MV-4-11 (cell line): Measurements from ENCODE around the gene EFCC1.
"Not testable (repeated sequence)": the region's sequence is repeated elsewhere in the genome, so short reads cannot be mapped to it uniquely, and the experiment has no call there.

Experiments
- DNase-seq: peaks from one replicate; lab custom pipeline; 2025; lab: John Stamatoyannopoulos, UW

Gene EFCC1

DNA sequence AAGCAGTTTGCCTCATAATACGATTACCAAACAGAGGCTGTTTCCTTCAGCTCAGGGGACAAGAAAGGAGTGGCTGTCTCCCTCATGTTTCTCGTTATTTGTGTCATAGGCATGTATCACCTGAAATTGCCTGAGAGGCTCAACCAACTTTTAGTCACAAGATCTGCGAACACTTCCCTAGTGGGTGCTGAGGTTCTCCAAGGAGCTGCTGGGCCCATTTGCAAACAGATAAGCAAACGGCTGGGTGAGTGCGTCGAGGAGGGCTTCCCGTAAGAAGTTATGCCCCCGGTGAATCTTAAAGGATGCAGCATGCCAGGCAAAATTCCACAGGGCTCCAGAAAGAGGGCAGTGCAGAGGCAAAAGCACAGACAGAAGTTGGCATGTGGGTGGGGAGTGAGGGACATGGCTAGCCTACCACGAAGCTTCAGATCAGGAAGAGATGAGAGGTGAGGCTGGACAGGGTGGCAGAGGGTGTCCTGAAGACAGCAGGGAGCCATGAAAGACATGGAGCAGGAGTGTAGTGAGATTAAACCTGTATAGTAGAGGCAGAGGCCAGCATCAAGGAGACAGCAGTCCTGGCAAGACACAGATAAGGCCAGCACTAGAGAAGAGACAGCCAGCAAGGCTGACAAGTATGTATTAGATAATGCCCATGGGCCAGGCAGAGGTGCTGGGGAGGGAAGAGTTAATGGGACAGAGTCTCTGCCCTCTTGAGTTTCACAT lies 55.5 kb downstream of the EFCC1 start:
- no peak for DNase-seq

DNA sequence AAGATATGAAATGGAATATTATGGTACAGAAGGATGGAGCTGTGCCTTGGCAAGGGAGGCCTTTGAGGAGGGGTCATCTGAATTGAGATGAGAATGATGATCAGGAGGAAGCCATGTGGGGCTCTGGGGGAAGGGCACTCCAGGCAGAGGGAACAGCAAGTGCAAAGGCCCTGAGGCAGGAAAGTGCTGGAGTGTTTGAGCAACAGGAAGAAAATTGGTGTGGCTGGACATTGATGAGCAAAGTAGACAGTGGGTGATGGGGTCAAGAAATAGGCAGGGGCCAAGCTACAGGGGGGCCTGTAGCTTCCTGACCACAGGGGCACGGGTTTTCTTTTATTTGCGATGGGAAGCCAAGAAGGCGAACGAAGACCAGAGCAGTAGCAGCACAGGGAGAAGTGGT lies 56.1 kb downstream of the EFCC1 start:
- no peak for DNase-seq

- no peak for DNase-seq
These were observed 57.5 kb downstream of the EFCC1 start for GRCh38 chr3:129058441-129059200.

DNA sequence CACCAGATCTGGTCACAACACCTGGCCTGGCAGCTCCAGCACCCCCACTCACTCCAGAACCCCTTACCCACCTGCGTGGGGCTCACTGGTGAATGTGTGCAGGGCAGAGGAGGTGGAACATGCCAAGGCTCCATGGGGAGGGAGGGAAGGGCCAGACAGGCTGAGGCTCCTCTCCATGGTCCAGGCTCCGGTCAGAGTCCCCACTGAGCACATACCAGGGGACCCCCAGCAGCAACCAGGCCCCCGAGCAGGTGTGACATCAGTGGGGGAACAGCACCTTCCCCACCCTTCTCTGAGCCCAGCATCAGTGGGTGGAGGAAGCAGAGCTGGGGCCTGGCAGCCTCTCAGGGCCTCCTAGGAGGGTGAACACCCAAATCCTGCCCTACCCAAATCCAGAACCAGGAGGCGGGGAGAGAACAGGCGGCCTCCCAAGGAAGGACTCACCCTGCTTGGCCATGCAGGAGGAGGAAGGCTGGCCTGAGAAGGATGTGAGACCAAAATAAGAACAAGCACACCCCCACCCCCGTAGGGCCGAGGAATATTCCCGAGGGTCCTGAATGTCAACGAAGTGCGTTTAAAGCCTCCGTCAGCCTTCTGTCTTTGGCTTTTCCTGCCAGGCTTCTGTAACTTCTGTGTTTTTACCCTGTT lies 58.3 kb downstream of the EFCC1 start:
- no peak for DNase-seq

DNA sequence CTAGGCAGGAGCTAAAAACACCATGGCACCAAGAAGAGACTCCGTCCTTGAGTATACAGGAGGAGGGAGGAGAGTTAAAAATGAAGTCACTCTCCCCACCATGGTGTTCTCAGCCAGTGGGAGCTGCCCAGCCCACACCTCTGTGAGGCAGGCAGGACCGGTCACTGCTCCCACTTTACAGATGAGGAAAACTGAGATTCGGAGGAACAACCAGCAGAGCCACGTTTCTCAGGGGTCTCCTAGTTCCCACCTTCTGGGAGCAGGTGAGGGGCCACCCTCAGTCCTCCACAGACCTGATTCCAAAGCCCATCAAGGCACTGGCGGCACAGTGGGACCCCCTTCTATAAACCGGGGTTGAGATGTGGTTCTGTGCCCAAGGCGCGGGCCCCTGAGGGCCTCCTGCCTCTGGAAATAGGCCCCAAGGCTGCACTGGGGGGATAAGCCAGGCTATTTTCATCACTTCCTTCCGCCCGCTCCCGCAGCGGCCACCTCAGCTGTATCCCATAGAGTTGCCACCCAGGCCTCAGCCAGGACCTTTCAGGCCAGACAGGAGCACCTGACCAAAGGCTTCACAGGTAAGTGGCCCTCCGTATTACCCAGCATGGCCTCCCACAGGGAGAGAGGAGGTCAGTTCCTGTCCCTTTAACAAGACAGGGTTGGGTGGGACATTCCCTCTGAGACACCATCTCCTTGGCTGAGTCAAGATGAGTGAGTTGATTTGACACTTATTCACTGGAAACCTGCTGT lies 59.3 kb downstream of the EFCC1 start, which contains the start of gene GP9:
GP9 (plus strand) TSS at position 504 of the 747 bp plus-strand sequence. CDS start 961 bp downstream, outside the sequence.
- peak; percentile 11 for DNase-seq

- DNase-seq: no peak
These were observed 60.2 kb downstream of the EFCC1 start for GRCh38 chr3:129061023-129061887.

GRCh38 chr3:129061888-129062834 lies 61.1 kb downstream of the EFCC1 start:
- no peak for DNase-seq

DNA sequence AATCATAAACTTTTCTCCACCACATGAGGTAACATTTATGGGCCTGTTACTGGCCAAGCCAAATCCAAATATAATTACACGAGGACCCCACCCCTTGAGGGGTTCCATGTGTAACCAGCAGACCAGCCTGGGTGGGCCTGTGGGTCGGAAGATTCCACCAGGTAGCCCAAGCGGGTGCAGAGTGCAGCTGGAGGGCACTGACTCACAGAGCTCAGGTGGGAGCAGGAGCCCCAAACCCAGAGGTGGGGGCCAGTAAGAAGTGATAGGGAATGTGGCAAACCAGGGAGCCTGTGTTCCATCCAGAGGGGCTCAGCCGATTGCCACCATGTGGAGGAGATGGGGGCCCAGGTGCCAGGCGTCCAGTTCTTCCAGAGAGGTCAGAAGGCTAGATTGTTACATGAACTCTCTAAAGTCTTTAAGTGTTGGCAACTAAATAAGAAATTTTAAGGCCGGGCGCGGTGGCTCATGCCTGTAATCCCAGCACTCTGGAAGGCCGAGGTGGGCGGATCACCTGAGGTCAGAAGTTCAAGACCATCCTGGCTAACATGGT lies 62.1 kb downstream of the EFCC1 start:
- DNase-seq: no peak

- no peak for DNase-seq
These were observed 62.9 kb downstream of the EFCC1 start for GRCh38 chr3:129063841-129064482.

DNA sequence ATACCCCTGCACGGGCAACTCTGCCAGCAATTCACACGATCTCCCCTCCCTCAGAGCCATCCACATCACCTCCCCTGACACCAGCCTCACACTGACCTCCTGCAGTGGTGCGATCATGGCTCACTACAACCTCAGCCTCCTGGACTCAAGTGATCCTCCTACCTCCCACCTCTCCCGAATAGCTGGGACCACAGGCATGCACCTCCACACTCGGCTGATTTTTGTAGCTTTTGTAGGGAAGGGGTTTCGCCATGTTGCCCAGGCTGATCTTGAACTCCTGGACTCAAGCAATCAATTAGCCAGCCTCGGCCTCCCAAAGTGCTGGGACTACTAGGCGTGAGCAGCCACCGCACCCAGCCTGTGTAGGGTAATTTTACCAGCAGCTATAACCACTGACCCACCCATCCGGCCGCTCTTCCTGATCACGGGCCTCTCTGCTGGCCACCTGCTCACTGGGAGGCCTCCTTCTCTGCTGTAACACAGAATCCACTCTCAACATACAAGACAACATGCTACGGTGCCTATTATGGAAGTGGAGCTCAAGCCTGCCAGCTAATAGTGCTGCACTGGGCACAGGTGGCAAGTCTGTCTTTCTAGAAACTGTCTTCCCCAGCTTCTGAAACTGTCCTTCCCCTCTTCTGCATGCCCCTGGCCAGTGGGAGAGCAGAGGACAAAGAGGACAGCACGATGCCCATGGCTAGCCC lies 64.1 kb downstream of the EFCC1 start:
- DNase-seq: no peak

GRCh38 chr3:129065720-129066073 lies 64.6 kb downstream of the EFCC1 start:
- DNase-seq: no peak

DNA sequence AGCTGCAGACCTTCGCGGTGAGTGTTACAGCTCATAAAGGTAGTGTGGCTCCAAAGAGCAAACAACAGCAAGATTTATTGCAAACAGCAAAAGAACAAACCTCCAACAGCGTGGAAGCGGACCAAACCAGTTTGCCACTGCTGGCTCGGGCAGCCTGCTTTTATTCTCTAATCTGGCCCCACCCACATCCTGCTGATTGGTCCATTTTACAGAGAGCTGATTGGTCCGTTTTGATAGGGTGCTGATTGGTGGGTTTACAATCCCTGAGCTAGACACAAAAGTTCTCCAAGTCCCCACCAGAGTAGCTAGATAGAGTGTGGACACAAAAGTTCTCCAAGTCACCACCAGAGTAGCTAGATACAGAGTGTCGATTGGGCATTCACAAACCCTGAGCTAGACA lies 66.6 kb downstream of the EFCC1 start:
- DNase-seq: not testable (repeated sequence)

DNA sequence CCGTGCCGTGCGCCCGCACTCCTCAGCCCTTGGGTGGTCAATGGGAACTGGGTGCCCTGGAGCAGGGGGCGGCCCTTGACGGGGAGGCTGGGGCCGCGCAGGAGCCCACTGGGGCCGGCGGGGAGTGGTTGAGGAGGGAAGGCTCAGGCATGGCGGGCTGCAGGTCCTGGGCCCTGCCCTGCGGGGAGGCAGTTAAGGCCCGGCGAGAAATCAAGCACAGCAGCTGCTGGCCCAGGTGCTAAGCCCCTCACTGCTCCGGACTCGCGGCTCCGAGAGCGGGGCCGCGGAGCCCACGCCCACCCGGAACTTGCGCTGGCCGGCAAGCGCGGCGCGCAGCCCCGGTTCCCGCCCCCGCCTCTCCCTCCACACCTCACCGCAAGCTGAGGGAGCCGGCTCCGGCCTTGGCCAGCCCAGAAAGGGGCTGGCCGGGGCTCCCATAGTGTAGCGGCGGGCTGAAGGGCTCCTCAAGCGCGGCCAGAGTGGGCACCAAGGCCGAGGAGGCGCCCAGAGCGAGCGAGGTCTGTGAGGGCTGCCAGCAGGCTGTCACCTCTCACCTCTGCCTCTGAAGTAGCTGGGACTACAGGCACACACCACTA lies 67.3 kb downstream of the EFCC1 start:
- DNase-seq: no peak

GRCh38 chr3:129069313-129070085 lies 68.4 kb downstream of the EFCC1 start:
- not testable (repeated sequence) for DNase-seq

DNA sequence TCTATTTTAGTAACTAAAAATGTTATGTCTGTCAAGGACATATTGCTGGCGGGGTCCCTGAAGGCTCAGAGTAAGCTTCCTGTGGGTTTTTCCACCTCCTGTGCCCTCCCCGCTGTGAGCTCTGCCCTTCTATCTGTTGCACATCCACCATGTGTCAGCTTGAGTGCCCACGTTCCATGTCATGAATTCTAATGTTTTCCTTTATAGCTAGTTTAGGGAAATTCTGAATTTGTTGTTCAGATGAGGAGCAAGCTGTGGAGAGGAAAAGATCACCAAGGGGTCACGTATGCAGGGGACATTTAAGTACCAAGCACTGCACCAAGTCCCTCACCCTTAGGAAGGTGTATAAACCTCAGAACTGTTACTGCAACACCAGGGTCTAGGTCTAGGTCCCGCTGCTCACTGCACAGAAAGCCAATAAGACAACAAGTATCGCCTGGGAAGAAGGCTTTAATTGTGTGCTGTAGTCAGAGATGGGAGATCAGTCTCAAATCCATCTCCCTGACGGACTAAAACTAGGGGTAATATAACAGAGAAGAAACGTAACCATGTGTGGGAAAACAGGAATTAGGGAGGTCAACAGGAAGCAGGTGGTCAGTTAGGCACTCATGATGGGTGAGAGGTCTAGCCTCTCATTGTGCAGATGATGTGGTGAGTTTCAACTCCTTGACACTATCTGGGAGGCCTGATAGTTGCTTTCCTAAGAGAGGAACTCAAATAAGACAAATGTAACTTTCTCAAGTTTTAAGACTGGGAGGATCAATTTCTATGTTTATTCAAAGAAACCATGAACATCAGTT lies 69.2 kb downstream of the EFCC1 start:
- peak; percentile 45 for DNase-seq

DNA sequence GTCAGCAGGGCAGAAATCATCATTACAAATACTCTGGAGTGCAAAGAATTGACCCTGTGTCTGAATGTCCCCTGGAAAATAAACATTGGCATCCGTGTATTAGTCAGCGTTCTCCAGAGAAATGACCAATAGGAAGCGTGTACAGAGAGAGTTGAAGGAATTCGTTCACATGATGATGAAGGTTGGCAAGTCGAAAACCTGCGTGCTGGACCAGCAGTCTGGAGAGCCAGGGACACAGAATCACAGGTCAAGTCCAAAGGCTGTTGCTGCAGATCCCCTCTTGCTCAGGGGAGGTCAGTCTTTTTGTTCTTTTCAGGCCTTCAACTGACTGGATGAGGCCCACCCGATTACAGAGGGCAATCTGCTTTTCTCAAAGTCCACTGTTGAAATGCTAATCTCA lies 76.1 kb downstream of the EFCC1 start:
- DNase-seq: no peak

GRCh38 chr3:129078510-129078909 lies 77.4 kb downstream of the EFCC1 start:
- no peak for DNase-seq
